SK-N-SH (cell line): ENCODE results near the gene TBCD. TPM values are rescaled to one million over a fixed set of nuclear protein-coding genes. Genes with fewer than 3 reads are reported as not detected.

Source experiments
- CTCF ChIA-PET: fragments of 300-600, 350-600 bp; formaldehyde crosslinking; extraction: SDS; loops from one replicate; lab custom pipeline; 2021; lab: Yijun Ruan, JAX
- POLR2A ChIA-PET: fragments of 350-600 bp; sonication (Branson Sonifier 250); formaldehyde crosslinking; extraction: SDS; loops from one replicate; lab custom pipeline; 2020; ENCODE audit warnings: antibody characterized with exemption, inconsistent platforms; lab: Yijun Ruan, JAX
- DNase-seq: peaks from one replicate; pipeline ENCODE4 v3.0.0; 2012
- H2AFZ ChIP-seq: fragments of 200-600 bp; sonication (generic); 2 replicates; pipeline ENCODE4 v1.8.1; 2016; ENCODE audit warnings: antibody characterized with exemption, mild to moderate bottlenecking, low read depth
- H3F3A ChIP-seq: fragments of 200-600 bp; sonication (generic); replicated peaks from 2 replicates; pipeline ENCODE3; 2016; ENCODE audit warnings: antibody characterized with exemption, mild to moderate bottlenecking; ENCODE audit not compliant: insufficient read depth
- H3K27ac ChIP-seq, 2 experiments: fragments of 200-500 bp in 1 of 2; fragments of 200-600 bp in 1 of 2; sonication (Bioruptor generic) in 1 of 2; sonication (generic), shearing (Covaris generic) in 1 of 2; 2 replicates each; pipeline versions ENCODE4 v1.5.1 to v1.6.1; 2014 to 2016; ENCODE audit warnings: low read depth in 2 of 2, inconsistent platforms in 1 of 2, low read length in 1 of 2, mild to moderate bottlenecking in 1 of 2, mixed read lengths in 1 of 2
- H3K27me3 ChIP-seq: fragments of 200-600 bp; sonication (generic), shearing (Covaris generic); 2 replicates; pipeline ENCODE4 v1.6.1; 2016; ENCODE audit warnings: mixed run types; ENCODE audit not compliant: insufficient read depth
- H3K36me3 ChIP-seq, 2 experiments: fragments of 200-500 bp in 1 of 2; fragments of 200-600 bp in 1 of 2; sonication (Bioruptor generic) in 1 of 2; sonication (generic) in 1 of 2; replicated peaks in 1 of 2; 2 replicates each; pipeline versions ENCODE3 to v1.5.1; 2014 to 2016; ENCODE audit warnings: low read length in 1 of 2, mild to moderate bottlenecking in 1 of 2; ENCODE audit not compliant: insufficient read depth in 2 of 2, control insufficient read depth in 1 of 2
- H3K4me1 ChIP-seq, 2 experiments: fragments of 200-500 bp in 1 of 2; fragments of 200-600 bp in 1 of 2; sonication (Bioruptor generic) in 1 of 2; sonication (generic), shearing (Covaris generic) in 1 of 2; 2 replicates each; pipeline versions ENCODE4 v1.5.1 to v1.6.1; 2014 to 2016; ENCODE audit warnings: low read depth in 1 of 2, low read length in 1 of 2, mixed run types in 1 of 2; ENCODE audit not compliant: insufficient read depth in 2 of 2, control insufficient read depth in 1 of 2
- H3K4me2 ChIP-seq: fragments of 200-600 bp; sonication (generic), shearing (Covaris generic); 2 replicates; pipeline ENCODE4 v1.6.1; 2017; ENCODE audit warnings: mixed run types
- H3K4me3 ChIP-seq, 2 experiments: fragments of 200-500 bp in 1 of 2; fragments of 200-600 bp in 1 of 2; sonication (Bioruptor generic) in 1 of 2; sonication (generic), shearing (Covaris generic) in 1 of 2; 2 replicates each; pipeline versions ENCODE4 v1.5.1 to v1.8.1; 2014 to 2016; ENCODE audit warnings: low read depth in 2 of 2, inconsistent platforms in 1 of 2, low read length in 1 of 2, mild to moderate bottlenecking in 1 of 2, mixed read lengths in 1 of 2, moderate library complexity in 1 of 2
- H3K79me2 ChIP-seq: fragments of 200-600 bp; sonication (generic); 2 replicates; pipeline ENCODE4 v1.8.1; 2017; ENCODE audit warnings: mild to moderate bottlenecking; ENCODE audit not compliant: insufficient read depth
- H3K9ac ChIP-seq: fragments of 200-600 bp; sonication (generic); 2 replicates; pipeline ENCODE4 v1.6.1; 2017; ENCODE audit warnings: mixed run types
- H3K9me2 ChIP-seq: fragments of 200-600 bp; sonication (generic); 2 replicates; pipeline ENCODE4 v1.6.1; 2017; ENCODE audit warnings: mixed run types
- H3K9me3 ChIP-seq: fragments of 200-600 bp; sonication (generic); 2 replicates; pipeline ENCODE4 v1.6.1; 2017; ENCODE audit warnings: mixed run types, mild to moderate bottlenecking, moderate library complexity
- H4K20me1 ChIP-seq: fragments of 200-600 bp; sonication (generic); 2 replicates; pipeline ENCODE4 v1.6.1; 2017; ENCODE audit warnings: mild to moderate bottlenecking, mixed run types; ENCODE audit not compliant: insufficient read depth
- CHD2 ChIP-seq: fragments of 150-350 bp; IDR thresholded peaks from 2 replicates; pipeline ENCODE4 v1.6.1; 2018; ENCODE audit warnings: low read length; ENCODE audit not compliant: partially characterized antibody
- ELF1 ChIP-seq: IDR thresholded peaks from 2 replicates; pipeline ENCODE4 v1.4.0; 2012
- EP300 ChIP-seq, 2 experiments: IDR thresholded peaks; 2 replicates each; pipeline versions ENCODE4 v1.4.0 to v1.6.1; 2012; ENCODE audit warnings: borderline replicate concordance in 1 of 2, low read depth in 1 of 2, low read length in 1 of 2
- FOXJ3 ChIP-seq: sonication (generic); formaldehyde crosslinking; IDR thresholded peaks from 2 replicates; pipeline ENCODE4 v1.5.1; 2020; ENCODE audit warnings: mild to moderate bottlenecking, missing genetic modification reagents
- FOXM1 ChIP-seq: IDR thresholded peaks from 2 replicates; pipeline ENCODE4 v1.4.0; 2012; ENCODE audit warnings: low read depth, mild to moderate bottlenecking
- GATA2 ChIP-seq: sonication (generic); formaldehyde crosslinking; IDR thresholded peaks from 2 replicates; pipeline ENCODE4 v1.5.0; 2020; ENCODE audit warnings: mild to moderate bottlenecking, missing genetic modification reagents
- MEF2A ChIP-seq: IDR thresholded peaks from 2 replicates; pipeline ENCODE4 v1.4.0; 2012; ENCODE audit warnings: low read depth, borderline replicate concordance
- RFX5 ChIP-seq: IDR thresholded peaks from 2 replicates; pipeline ENCODE4 v1.6.1; 2012; ENCODE audit warnings: mild to moderate bottlenecking, improper control_type of control experiment, low read length
- RXRA ChIP-seq: IDR thresholded peaks from 2 replicates; pipeline ENCODE4 v1.4.0; 2012; ENCODE audit warnings: low read depth, mild to moderate bottlenecking, borderline replicate concordance
- SIN3A ChIP-seq: IDR thresholded peaks from 2 replicates; pipeline ENCODE4 v1.6.1; 2012; ENCODE audit warnings: low read depth, mild to moderate bottlenecking, low read length, moderate library complexity, borderline replicate concordance
- TAF1 ChIP-seq: IDR thresholded peaks from 2 replicates; pipeline ENCODE4 v1.6.1; 2012; ENCODE audit warnings: low read depth, mild to moderate bottlenecking, low read length, moderate library complexity, borderline replicate concordance
- TEAD4 ChIP-seq: IDR thresholded peaks from 2 replicates; pipeline ENCODE4 v1.4.0; 2012; ENCODE audit warnings: mild to moderate bottlenecking, borderline replicate concordance; ENCODE audit not compliant: insufficient read depth
- YY1 ChIP-seq: IDR thresholded peaks from 2 replicates; pipeline ENCODE4 v1.4.0; 2012; ENCODE audit warnings: low read depth, mild to moderate bottlenecking
- WGBS: methylation state at CpG from one replicate; pipeline ENCODE4 v1.1.6; 2017; ENCODE audit warnings: low lambda C conversion rate; 5-methylcytosine and 5-hydroxymethylcytosine counted together
- polyA plus RNA-seq, 3 experiments: library from polyadenylated mRNA; depleted of rRNA; stranded (reverse); fragments of >200 nt; gene quantifications; 2 replicates each; pipeline ENCODE4 v1.2.3, GENCODE V29; 2012
- TF ChIP-seq, protein P1 (sequence below): IDR thresholded peaks from 2 replicates; pipeline ENCODE4 v1.4.0; 2012; ENCODE audit warnings: low read depth, borderline replicate concordance
- TF ChIP-seq, protein P2 (sequence below): IDR thresholded peaks from 2 replicates; pipeline ENCODE4 v1.6.1; 2012; ENCODE audit warnings: mild to moderate bottlenecking, low read depth, low read length, moderate library complexity
- TF ChIP-seq, protein P3 (sequence below): IDR thresholded peaks from 2 replicates; pipeline ENCODE4 v1.4.0; 2012; ENCODE audit warnings: low read depth
- TF ChIP-seq, protein P4 (sequence below): fragments of 150-350 bp; IDR thresholded peaks from 2 replicates; pipeline ENCODE4 v1.6.1; 2016; ENCODE audit warnings: mild to moderate bottlenecking, low read depth, low read length

Gene TBCD
- polyA plus RNA-seq, 1 of the 3 experiments (the other 2 are of a cell fraction), result 107 TPM

DNA sequence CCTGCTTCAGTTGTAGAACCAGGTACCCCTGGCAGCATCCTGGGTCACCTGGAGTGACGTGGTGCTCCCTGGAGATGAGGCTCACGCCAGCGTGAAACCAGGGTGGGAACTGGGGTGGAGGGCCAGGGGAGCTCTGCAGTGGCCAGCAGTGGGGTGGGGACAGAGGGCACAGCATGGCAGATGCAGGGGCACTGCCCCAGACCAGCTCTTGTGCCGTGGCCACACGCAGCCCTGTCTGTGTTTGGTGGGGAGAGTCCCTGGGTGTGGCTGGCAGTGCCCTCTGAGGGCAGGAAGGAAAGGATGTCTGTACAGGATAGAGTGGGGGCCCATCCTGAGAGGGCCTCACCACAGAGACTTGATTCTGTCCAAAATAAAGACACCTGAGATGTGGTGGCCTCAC, 63.5 kb downstream of the TBCD start:
- CTCF ChIA-PET, result interaction anchor here (1.5 to 1.6 kb wide), 2 partner anchors 9 to 33 kb away, joined by 4 to 6 read pairs; no protein-coding TSS in a partner anchor
- Histone ChIP-seq H3K36me3 (peaks cover 30 to 51% of the 10 kb centered on the region in 2 experiments), H3K79me2 (no peaks in the 10 kb centered on the region), H3K9ac (no peak overlapping the region), H3K4me2 (no peak overlapping the region), H3K4me1 (no peaks in the 10 kb centered on the region), H3K27me3 (no peaks in the 10 kb centered on the region), H3F3A (no peaks in the 10 kb centered on the region), H3K9me2 (no peaks in the 10 kb centered on the region), H4K20me1 (no peaks in the 10 kb centered on the region), H3K27ac (no peak overlapping the region), H2AFZ (no peak overlapping the region), H3K4me3 (no peak overlapping the region), H3K9me3 (0 out of 2 replicates have a peak, but pooled peaks cover 4% of the 10 kb centered on the region)
- WGBS, result 100% methylated on average over 1 of the region's 5 CpGs
- POLR2A ChIA-PET, result no interaction called here
- no peak for TF ChIP-seq ELF1
- TF ChIP-seq TAF1, result no peak
- TF ChIP-seq RXRA, result no peak
- no peak for TF ChIP-seq GATA2 (CRISPR knock-in tag)
- TF ChIP-seq FOXM1, result no peak
- TF ChIP-seq YY1, result no peak
- TF ChIP-seq, protein P1, sequence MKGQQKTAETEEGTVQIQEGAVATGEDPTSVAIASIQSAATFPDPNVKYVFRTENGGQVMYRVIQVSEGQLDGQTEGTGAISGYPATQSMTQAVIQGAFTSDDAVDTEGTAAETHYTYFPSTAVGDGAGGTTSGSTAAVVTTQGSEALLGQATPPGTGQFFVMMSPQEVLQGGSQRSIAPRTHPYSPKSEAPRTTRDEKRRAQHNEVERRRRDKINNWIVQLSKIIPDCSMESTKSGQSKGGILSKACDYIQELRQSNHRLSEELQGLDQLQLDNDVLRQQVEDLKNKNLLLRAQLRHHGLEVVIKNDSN, result no peak
- TF ChIP-seq RFX5, result no peak
- TF ChIP-seq EP300 (IDR thresholded peaks at IDR 0.05; ENCODE audit: borderline replicate concordance in 1 of 2, low read depth in 1 of 2, low read length in 1 of 2), result no peak
- no peak for TF ChIP-seq TEAD4
- TF ChIP-seq, protein P2, sequence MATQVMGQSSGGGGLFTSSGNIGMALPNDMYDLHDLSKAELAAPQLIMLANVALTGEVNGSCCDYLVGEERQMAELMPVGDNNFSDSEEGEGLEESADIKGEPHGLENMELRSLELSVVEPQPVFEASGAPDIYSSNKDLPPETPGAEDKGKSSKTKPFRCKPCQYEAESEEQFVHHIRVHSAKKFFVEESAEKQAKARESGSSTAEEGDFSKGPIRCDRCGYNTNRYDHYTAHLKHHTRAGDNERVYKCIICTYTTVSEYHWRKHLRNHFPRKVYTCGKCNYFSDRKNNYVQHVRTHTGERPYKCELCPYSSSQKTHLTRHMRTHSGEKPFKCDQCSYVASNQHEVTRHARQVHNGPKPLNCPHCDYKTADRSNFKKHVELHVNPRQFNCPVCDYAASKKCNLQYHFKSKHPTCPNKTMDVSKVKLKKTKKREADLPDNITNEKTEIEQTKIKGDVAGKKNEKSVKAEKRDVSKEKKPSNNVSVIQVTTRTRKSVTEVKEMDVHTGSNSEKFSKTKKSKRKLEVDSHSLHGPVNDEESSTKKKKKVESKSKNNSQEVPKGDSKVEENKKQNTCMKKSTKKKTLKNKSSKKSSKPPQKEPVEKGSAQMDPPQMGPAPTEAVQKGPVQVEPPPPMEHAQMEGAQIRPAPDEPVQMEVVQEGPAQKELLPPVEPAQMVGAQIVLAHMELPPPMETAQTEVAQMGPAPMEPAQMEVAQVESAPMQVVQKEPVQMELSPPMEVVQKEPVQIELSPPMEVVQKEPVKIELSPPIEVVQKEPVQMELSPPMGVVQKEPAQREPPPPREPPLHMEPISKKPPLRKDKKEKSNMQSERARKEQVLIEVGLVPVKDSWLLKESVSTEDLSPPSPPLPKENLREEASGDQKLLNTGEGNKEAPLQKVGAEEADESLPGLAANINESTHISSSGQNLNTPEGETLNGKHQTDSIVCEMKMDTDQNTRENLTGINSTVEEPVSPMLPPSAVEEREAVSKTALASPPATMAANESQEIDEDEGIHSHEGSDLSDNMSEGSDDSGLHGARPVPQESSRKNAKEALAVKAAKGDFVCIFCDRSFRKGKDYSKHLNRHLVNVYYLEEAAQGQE, result no peak
- no peak for TF ChIP-seq MEF2A
- TF ChIP-seq, protein P3, sequence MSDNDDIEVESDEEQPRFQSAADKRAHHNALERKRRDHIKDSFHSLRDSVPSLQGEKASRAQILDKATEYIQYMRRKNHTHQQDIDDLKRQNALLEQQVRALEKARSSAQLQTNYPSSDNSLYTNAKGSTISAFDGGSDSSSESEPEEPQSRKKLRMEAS, result no peak
- no peak for TF ChIP-seq SIN3A
- no peak for TF ChIP-seq FOXJ3
- TF ChIP-seq, protein P4, sequence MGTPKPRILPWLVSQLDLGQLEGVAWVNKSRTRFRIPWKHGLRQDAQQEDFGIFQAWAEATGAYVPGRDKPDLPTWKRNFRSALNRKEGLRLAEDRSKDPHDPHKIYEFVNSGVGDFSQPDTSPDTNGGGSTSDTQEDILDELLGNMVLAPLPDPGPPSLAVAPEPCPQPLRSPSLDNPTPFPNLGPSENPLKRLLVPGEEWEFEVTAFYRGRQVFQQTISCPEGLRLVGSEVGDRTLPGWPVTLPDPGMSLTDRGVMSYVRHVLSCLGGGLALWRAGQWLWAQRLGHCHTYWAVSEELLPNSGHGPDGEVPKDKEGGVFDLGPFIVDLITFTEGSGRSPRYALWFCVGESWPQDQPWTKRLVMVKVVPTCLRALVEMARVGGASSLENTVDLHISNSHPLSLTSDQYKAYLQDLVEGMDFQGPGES, result no peak
- TF ChIP-seq CHD2, result no peak
- no peak for DNase-seq
